HG03354 (cell line): ENCODE measurements around the gene CLIC1.
"Not testable (repeated sequence)": the region's sequence is repeated elsewhere in the genome, so short reads cannot be mapped to it uniquely, and the experiment has no call there.

Source experiments
- ATAC-seq: cut with Tn5 transposase; IDR thresholded peaks from one replicate; pipeline ENCODE4 v1.9.1; 2021; ENCODE audit warnings: mild to moderate bottlenecking; ENCODE audit not compliant: unreplicated experiment, poor library complexity, severe bottlenecking

Gene CLIC1

GRCh38 chr6:31725502-31726350 lies 10.6 kb downstream of the CLIC1 start:
- no peak for ATAC-seq

GRCh38 chr6:31723980-31724691 lies 12.2 kb downstream of the CLIC1 start:
- ATAC-seq = no peak

DNA sequence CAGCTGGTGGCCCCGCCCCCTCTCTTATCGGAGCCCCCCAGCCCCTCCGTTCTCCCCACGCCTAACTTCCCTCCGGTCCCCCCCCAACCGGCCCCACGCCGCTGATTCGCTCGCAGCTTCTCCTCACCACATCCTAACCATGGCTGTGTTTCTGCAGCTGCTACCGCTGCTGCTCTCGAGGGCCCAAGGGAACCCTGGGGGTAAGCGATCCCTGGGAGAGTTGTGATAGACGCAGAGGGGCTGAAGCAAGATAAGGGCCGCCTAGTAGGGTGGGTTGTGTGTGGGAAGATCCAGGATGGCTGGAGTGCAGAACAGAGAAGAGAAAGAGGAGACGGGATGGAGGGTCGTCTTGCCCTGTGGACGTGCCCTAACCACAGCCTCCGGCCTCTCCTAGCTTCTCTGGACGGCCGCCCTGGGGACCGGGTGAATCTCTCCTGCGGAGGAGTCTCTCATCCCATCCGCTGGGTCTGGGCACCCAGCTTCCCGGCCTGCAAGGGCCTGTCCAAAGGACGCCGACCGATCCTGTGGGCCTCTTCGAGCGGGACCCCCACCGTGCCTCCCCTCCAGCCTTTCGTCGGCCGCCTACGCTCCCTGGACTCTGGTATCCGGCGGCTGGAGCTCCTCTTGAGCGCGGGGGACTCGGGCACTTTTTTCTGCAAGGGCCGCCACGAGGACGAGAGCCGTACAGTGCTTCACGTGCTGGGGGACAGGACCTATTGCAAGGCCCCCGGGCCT lies 12.9 kb downstream of the CLIC1 start, which contains the start of gene MPIG6B:
MPIG6B (plus strand) TSS at position 129 of the 735 bp plus-strand sequence; CDS start at position 140, 11 bp downstream.
- ATAC-seq = no peak

- no peak for ATAC-seq
Measured at GRCh38 chr6:31722173-31722572, 14.2 kb downstream of the CLIC1 start.

- no peak for ATAC-seq
Measured at GRCh38 chr6:31721351-31722020, 14.8 kb downstream of the CLIC1 start, which contains the start of gene LY6G6C. Gene LY6G6C, minus strand, starts transcription at chr6:31721746. Its CDS starts 67 bp downstream, at chr6:31721679.

- no peak for ATAC-seq
Measured at GRCh38 chr6:31720196-31720770, 16.0 kb downstream of the CLIC1 start.

DNA sequence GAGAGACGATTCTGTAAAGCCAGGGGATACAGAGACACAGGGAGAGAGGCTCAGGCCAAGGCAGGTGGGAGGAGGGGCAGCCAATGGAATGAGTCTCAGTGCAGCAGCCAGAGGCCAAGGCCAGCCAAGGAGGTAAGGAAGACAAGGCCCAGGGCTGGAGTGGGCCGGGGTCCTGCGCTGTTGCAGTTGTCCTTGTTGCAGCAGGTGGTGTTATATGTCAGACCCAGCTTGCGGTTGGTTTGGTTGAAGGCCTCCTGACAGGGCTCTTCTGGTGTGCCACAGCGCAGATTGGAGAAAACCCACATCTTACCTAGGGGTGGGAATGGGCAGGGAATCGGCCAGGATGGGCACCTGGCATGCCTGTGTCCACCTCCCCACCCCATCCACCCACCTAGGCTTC lies 17.3 kb downstream of the CLIC1 start:
- ATAC-seq = no peak

GRCh38 chr6:31718265-31718664 lies 18.1 kb downstream of the CLIC1 start:
- ATAC-seq = no peak

- no peak for ATAC-seq
Measured at GRCh38 chr6:31717499-31718222, 18.7 kb downstream of the CLIC1 start.

GRCh38 chr6:31715022-31715958 lies 21.0 kb downstream of the CLIC1 start, which contains the start of gene LY6G6D:
Gene LY6G6D, plus strand, starts transcription at chr6:31715348. Its CDS starts 8 bp downstream, at chr6:31715356.
- no peak for ATAC-seq

DNA sequence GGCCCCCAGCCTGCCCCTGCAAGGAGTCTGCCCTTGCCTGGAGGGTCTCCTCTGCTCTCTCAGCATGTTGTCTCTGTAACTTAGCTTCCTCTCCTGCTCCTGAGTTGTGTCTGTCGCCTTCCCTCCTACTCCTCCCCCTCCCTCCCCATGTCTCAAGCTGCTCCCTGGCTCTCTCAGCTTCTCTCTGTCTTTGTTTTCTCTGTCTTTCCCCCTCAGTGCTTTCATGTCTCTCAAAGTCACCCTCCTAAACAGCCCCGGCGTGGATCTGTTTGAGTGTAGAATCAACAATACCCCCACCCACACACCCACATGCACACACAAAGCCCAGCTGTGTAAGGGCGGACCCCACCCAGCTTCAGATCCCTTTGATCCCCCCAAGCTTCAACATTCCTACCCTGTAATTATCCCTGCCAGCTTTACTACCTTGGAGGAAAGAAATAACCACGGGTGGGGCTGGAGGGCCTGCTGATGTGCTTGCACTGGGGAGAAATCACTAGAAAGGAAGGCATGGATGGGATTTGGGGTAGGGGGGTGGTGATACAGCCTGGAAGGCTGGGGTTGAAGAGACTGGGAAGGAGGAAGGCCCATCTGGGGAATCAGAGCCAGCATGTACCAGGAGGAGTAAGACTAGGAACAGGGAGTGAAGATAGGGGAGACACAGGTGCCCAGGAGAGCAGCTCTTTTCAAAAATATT lies 22.2 kb downstream of the CLIC1 start:
- ATAC-seq = no peak

- ATAC-seq = no peak
Measured at GRCh38 chr6:31713465-31713864, 22.9 kb downstream of the CLIC1 start.

GRCh38 chr6:31712296-31712695 lies 24.0 kb downstream of the CLIC1 start:
- no peak for ATAC-seq

GRCh38 chr6:31711233-31711632 lies 25.1 kb downstream of the CLIC1 start:
- no peak for ATAC-seq

- ATAC-seq = no peak
Measured at GRCh38 chr6:31710523-31711219, 25.7 kb downstream of the CLIC1 start.

DNA sequence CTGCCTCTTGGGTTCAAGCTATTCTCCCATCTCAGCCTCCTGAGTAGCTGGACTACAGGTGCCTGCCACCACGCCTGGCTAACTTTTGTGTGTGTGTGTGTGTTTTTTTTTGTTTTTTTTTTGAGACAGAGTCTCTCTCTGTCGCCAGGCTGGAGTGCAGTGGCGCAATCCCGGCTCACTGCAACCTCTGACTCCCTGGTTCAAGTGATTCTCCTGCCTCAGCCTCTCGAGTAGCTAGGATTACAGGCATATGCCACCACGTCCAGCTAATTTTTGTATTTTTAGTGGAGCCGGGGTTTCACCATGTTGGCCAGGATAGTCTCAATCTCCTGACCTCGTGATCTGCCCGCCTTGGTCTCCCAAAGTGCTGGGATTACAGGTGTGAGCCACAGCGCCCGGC lies 27.2 kb downstream of the CLIC1 start:
- not testable (repeated sequence) for ATAC-seq
